Upper lobe of right lung (tissue), 1 donor: ENCODE results near the gene MYL12B. TPM values are rescaled to one million over a fixed set of nuclear protein-coding genes. Genes with fewer than 3 reads are reported as not detected.
A peak's percentile ranks its signal among the peaks of the same experiment; 100 is the strongest.

Experiments used
- ATAC-seq: fragments of 200-7000 bp; cut with Tn5 transposase; one replicate; pipeline ENCODE4 v1.9.1; 2020; ENCODE audit warnings: mild to moderate bottlenecking, moderate library complexity
- DNase-seq: peaks from one replicate; pipeline ENCODE4 v3.0.0-alpha.2; 2020
- H3K27ac ChIP-seq: fragments of 200-600 bp; one replicate; pipeline ENCODE4 v1.8.0; 2022
- H3K27me3 ChIP-seq: fragments of 200-600 bp; one replicate; pipeline ENCODE4 v1.8.0; 2022; ENCODE audit warnings: mild to moderate bottlenecking
- H3K36me3 ChIP-seq: fragments of 200-600 bp; one replicate; pipeline ENCODE4 v1.8.0; 2022
- H3K4me1 ChIP-seq: fragments of 200-600 bp; one replicate; pipeline ENCODE4 v1.8.0; 2022
- H3K4me3 ChIP-seq: fragments of 200-600 bp; one replicate; pipeline ENCODE4 v1.8.0; 2022; ENCODE audit warnings: mild to moderate bottlenecking
- H3K9me3 ChIP-seq: fragments of 200-600 bp; one replicate; pipeline ENCODE4 v1.8.0; 2022
- CTCF ChIP-seq: fragments of 200-600 bp; IDR thresholded peaks from one replicate; pipeline ENCODE4 v1.8.0; 2022; ENCODE audit warnings: antibody characterized with exemption
- intact Hi-C: fragments of 100-400 bp; cut with DNase I; formaldehyde crosslinking; loops from one replicate; pipeline ENCODE4 v1.11.0; 2022
- total RNA-seq: library from RNA; stranded (reverse); fragmentation: NEBNext Ultra II Directional; extraction: Animal tissue kit (Norgen Biotek cat#: 25700); gene quantifications from one replicate; pipeline ENCODE4 v1.2.1, GENCODE V29; 2021
- donor health status: DM: no; HTN: yes; CAD: no; lungs with severe emphysema.

The MYL12B gene
- total RNA-seq, 1 donor from 2014 or later, result 368 TPM

GRCh38 chr18:3254725-3255124 lies 7.2 kb upstream of the MYL12B start:
- Histone ChIP-seq H3K4me1 (peaks cover 61% of the 10 kb centered on the region), H3K36me3 (peaks cover 73% of the 10 kb centered on the region)

GRCh38 chr18:3255611-3256165 lies 6.2 kb upstream of the MYL12B start:
- Histone ChIP-seq H3K36me3 (peaks cover 64% of the 10 kb centered on the region), H3K27me3 (no peaks in the 10 kb centered on the region), H3K9me3 (no peaks in the 10 kb centered on the region), H3K4me1 (peaks cover 51% of the 10 kb centered on the region), H3K4me3 (no peak overlapping the region), H3K27ac (peak overlapping the region; percentile 62)
- no peak for TF ChIP-seq CTCF
- intact Hi-C loops, result no loop called here
- no peak for DNase-seq
- no peak for ATAC-seq

More at GRCh38 chr18:3254725-3255124, 7.2 kb upstream of the MYL12B start:
- DNase-seq (no peak), ATAC-seq (no peak)
- intact Hi-C loops, result no loop called here
- H3K4me3 ChIP-seq, result no peak overlapping the region
- TF ChIP-seq CTCF, result no peak
- H3K27ac ChIP-seq, result no peak overlapping the region
- no peaks in the 10 kb centered on the region for H3K9me3 ChIP-seq
- no peaks in the 10 kb centered on the region for H3K27me3 ChIP-seq

- Histone ChIP-seq H3K36me3 (peaks cover 64% of the 10 kb centered on the region), H3K4me3 (no peak overlapping the region), H3K9me3 (no peaks in the 10 kb centered on the region), H3K27ac (peak overlapping the region; percentile 62), H3K4me1 (peaks cover 40% of the 10 kb centered on the region), H3K27me3 (no peaks in the 10 kb centered on the region)
- intact Hi-C loops, result no loop called here
- no peak for DNase-seq
- no peak for TF ChIP-seq CTCF
- peak; percentile 49 for ATAC-seq
Observed at GRCh38 chr18:3256693-3257626, 5.0 kb upstream of the MYL12B start.

GRCh38 chr18:3257627-3258120 lies 4.3 kb upstream of the MYL12B start:
- DNase-seq, result no peak
- ATAC-seq, result no peak
- Histone ChIP-seq H3K27me3 (no peaks in the 10 kb centered on the region), H3K27ac (peak overlapping the region; percentile 62), H3K36me3 (peaks cover 64% of the 10 kb centered on the region), H3K9me3 (no peaks in the 10 kb centered on the region), H3K4me1 (peaks cover 33% of the 10 kb centered on the region), H3K4me3 (no peak overlapping the region)
- intact Hi-C loops, result no loop called here
- no peak for TF ChIP-seq CTCF

- TF ChIP-seq CTCF, result no peak
- Histone ChIP-seq H3K27me3 (no peaks in the 10 kb centered on the region), H3K9me3 (no peaks in the 10 kb centered on the region), H3K4me3 (peak overlapping the region; percentile 94), H3K27ac (peak overlapping the region; percentile 100), H3K4me1 (peaks cover 42% of the 10 kb centered on the region), H3K36me3 (peaks cover 32% of the 10 kb centered on the region)
- intact Hi-C loops, result no loop called here
- DNase-seq (no peak), ATAC-seq (no peak)
Observed at GRCh38 chr18:3260995-3261372, 949 bp upstream of the MYL12B start.
